ENCODE data around the gene NKAIN2. TPM values are rescaled to one million over a fixed set of nuclear protein-coding genes. Genes with fewer than 3 reads are reported as not detected.
"Not testable (repeated sequence)": the region's sequence is repeated elsewhere in the genome, so short reads cannot be mapped to it uniquely, and the experiment has no call there.

NKAIN2 gene
- total RNA-seq, 2 experiments from 2014 or later: not detected

GRCh38 chr6:124535746-124536145 lies 732.1 kb downstream of the NKAIN2 start:
- CTCF ChIA-PET: no interaction called here
- no peaks in the 10 kb centered on the region for H3K4me1 Mint-ChIP-seq
- H3K4me3 Mint-ChIP-seq: no peak overlapping the region
- ATAC-seq (no peak), DNase-seq (no peak)
- no peaks in the 10 kb centered on the region for H3K36me3 Mint-ChIP-seq
- H3K27ac Mint-ChIP-seq: no peak overlapping the region
- H3K27me3 Mint-ChIP-seq: no peaks in the 10 kb centered on the region
- H3K9me3 Mint-ChIP-seq (ENCODE audit: low read depth): no peaks in the 10 kb centered on the region

GRCh38 chr6:124536157-124536841 lies 732.6 kb downstream of the NKAIN2 start:
- H3K4me3 Mint-ChIP-seq: no peak overlapping the region

DNA sequence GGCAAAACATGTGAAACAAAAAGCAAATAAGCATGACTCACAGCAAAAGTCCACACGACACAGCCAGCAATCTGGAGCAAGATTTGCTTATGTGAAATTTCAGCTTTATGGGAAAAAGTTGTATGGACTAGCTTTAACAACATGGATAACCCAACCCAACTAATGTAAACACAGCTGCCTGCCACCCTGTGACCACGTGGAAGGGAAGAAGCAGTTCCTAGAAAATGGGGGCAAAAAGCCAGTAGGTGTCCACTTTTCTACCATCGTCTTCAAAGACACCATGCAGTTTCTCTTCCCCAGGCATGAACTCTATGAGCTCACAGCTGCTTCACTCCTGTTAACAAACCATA lies 733.2 kb downstream of the NKAIN2 start:
- ATAC-seq (no peak), DNase-seq (no peak)
- Mint-ChIP-seq H3K9me3 (ENCODE audit: low read depth) (no peaks in the 10 kb centered on the region), H3K4me3 (no peak overlapping the region), H3K4me1 (no peaks in the 10 kb centered on the region), H3K27me3 (no peaks in the 10 kb centered on the region), H3K27ac (no peak overlapping the region), H3K36me3 (no peaks in the 10 kb centered on the region)
- CTCF ChIA-PET: no interaction called here

More at GRCh38 chr6:124536157-124536841, 732.6 kb downstream of the NKAIN2 start:
- Mint-ChIP-seq H3K27me3 (no peaks in the 10 kb centered on the region), H3K9me3 (ENCODE audit: low read depth) (no peaks in the 10 kb centered on the region), H3K36me3 (no peaks in the 10 kb centered on the region), H3K27ac (no peak overlapping the region), H3K4me1 (no peaks in the 10 kb centered on the region)
- ATAC-seq (no peak), DNase-seq (no peak)
- CTCF ChIA-PET: no interaction called here

DNA sequence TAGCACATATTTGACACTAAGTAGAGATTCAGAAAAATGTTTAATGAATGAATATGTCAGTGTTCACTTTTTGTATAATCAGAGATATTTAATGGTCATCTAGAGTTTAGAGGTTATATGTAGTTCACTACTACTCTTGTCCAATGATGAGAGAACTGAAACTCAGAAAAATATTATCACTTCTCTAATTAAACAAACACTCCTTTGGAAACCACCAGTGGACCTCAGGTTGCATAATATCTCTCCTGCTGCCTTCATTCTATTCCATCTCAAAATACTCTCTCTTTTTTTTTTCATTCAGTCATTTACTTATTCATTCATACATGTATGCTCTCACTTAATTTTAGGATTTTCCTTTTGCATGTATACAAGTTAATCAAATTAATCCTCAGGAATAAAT lies 735.4 kb downstream of the NKAIN2 start:
- no peaks in the 10 kb centered on the region for H3K9me3 Mint-ChIP-seq (ENCODE audit: low read depth)
- no peaks in the 10 kb centered on the region for H3K4me1 Mint-ChIP-seq
- no peaks in the 10 kb centered on the region for H3K27me3 Mint-ChIP-seq
- no peak overlapping the region for H3K27ac Mint-ChIP-seq
- no peak for ATAC-seq
- no peak overlapping the region for H3K4me3 Mint-ChIP-seq
- CTCF ChIA-PET: no interaction called here
- no peak for DNase-seq
- H3K36me3 Mint-ChIP-seq: no peaks in the 10 kb centered on the region

GRCh38 chr6:124541573-124541972 lies 737.9 kb downstream of the NKAIN2 start:
- no peak overlapping the region for H3K4me3 Mint-ChIP-seq
- DNase-seq (no peak), ATAC-seq (no peak)
- H3K27ac Mint-ChIP-seq: no peak overlapping the region
- H3K4me1 Mint-ChIP-seq: no peaks in the 10 kb centered on the region
- H3K36me3 Mint-ChIP-seq: no peaks in the 10 kb centered on the region
- H3K9me3 Mint-ChIP-seq (ENCODE audit: low read depth): no peaks in the 10 kb centered on the region
- CTCF ChIA-PET: no interaction called here
- no peaks in the 10 kb centered on the region for H3K27me3 Mint-ChIP-seq

DNA sequence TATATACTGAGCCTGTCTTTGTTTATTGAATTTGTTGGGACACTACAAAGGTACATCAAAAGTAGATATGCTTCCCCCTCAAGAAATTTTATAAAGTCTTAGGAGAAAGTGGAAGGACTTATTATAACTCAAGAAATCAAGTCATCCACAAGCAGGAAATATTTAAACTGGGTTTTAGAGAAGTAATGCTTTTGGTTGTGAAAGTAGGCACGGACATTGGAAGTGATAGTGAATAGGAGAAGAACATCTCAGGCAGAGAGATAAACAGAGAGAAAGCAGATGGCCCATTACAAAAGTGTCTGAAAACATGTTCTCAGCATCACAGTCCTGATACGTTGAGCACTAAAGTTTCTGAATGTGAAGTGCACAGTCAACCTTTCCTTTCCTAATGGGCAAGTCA lies 742.9 kb downstream of the NKAIN2 start:
- Mint-ChIP-seq H3K36me3 (no peaks in the 10 kb centered on the region), H3K27me3 (no peaks in the 10 kb centered on the region), H3K4me1 (no peaks in the 10 kb centered on the region), H3K9me3 (ENCODE audit: low read depth) (peaks cover 5% of the 10 kb centered on the region), H3K4me3 (no peak overlapping the region), H3K27ac (no peak overlapping the region)
- DNase-seq (no peak), ATAC-seq (no peak)
- CTCF ChIA-PET: no interaction called here

DNA sequence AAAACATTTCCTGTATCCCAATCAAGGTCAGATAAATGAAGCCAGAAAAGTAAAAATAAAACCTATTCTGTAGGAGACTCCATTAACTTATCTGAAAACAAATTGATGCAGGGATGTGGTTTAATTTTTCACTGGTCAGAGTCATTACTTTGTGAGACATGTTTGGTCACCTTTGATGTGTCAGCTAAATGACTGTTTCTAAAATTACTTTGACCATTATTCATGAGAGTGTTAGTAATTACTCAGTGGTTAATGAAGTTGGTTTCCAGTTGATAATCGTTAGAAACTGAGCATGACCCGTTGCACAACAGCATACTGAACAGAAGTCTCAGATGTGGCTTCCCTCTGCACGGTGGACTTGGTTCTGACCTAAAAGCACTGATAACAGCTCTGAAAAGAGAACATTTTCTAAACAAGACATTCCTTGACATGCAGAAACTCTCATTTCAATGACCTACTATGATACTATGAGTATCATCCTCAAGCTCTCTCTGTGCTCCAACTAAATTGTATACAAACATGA lies 748.1 kb downstream of the NKAIN2 start:
- no peak overlapping the region for H3K27ac Mint-ChIP-seq
- no peaks in the 10 kb centered on the region for H3K27me3 Mint-ChIP-seq
- DNase-seq: no peak
- H3K4me1 Mint-ChIP-seq: no peaks in the 10 kb centered on the region
- CTCF ChIA-PET: no interaction called here
- ATAC-seq: no peak
- H3K4me3 Mint-ChIP-seq: no peak overlapping the region
- H3K36me3 Mint-ChIP-seq: no peaks in the 10 kb centered on the region
- H3K9me3 Mint-ChIP-seq (ENCODE audit: low read depth): peaks cover 5% of the 10 kb centered on the region

DNA sequence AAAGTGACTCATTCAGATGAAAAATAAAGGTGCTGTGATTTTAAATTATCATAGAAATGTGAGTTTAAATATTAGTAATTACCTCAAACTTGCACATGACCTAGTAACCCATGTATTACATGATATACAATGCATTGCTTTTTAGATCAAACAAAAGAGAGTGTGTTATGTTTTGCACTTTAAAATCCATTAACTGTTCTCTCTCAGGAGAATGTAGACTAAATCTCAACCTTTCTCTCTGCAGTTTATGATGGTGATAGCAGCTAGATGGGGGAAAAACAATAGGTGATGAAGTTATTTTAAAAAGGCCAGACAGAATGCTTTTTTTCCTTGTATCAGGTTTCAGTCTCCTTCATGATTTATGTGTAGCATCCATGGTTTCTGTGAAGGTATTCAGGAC lies 754.2 kb downstream of the NKAIN2 start:
- H3K27me3 Mint-ChIP-seq: no peaks in the 10 kb centered on the region
- H3K4me1 Mint-ChIP-seq: no peaks in the 10 kb centered on the region
- no peaks in the 10 kb centered on the region for H3K9me3 Mint-ChIP-seq (ENCODE audit: low read depth)
- H3K36me3 Mint-ChIP-seq: no peaks in the 10 kb centered on the region
- ATAC-seq: no peak
- H3K27ac Mint-ChIP-seq: no peak overlapping the region
- CTCF ChIA-PET: no interaction called here
- DNase-seq: no peak
- no peak overlapping the region for H3K4me3 Mint-ChIP-seq

- ATAC-seq; H3K4me1 Mint-ChIP-seq; H3K27me3 Mint-ChIP-seq; DNase-seq; CTCF ChIA-PET; H3K27ac Mint-ChIP-seq; H3K4me3 Mint-ChIP-seq; H3K9me3 Mint-ChIP-seq (ENCODE audit: low read depth); H3K36me3 Mint-ChIP-seq: not testable (repeated sequence)
Observed at GRCh38 chr6:124560078-124560477, 756.4 kb downstream of the NKAIN2 start.

DNA sequence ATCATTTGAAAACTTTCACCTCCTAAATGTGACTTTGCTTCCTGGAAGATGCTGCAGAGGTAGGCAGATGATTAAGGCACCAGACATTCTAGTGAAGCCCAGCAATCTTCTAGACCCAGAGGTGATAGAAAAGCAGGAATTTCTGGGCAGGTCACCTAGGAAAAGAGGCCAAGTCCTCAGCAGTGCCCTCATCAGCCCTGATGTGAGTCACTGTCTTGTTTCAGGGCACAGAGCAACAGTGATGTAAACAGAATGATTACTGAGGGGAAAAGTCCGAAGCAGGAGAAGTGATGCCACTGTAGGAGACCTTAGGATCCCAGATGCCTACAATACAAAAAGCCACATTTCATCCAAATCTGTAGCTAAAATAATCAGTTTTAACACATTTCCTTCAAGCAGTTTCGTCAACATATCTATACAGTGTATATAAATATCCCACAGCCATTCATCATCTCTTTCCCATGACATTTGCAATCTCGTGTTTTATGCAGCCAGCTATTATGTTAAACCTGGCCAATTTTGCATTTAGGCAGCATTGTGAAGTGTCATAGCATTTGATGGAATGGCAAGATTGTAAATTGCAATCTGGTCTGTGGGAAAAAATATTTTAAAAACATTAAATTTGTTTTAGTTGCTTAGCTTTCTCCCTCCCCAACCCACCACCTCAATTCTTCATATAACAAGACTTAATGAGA lies 757.4 kb downstream of the NKAIN2 start:
- Mint-ChIP-seq H3K4me3 (no peak overlapping the region), H3K36me3 (no peaks in the 10 kb centered on the region), H3K4me1 (no peaks in the 10 kb centered on the region), H3K9me3 (ENCODE audit: low read depth) (peaks cover 3% of the 10 kb centered on the region), H3K27ac (no peak overlapping the region), H3K27me3 (no peaks in the 10 kb centered on the region)
- ATAC-seq (no peak), DNase-seq (no peak)
- CTCF ChIA-PET: no interaction called here

GRCh38 chr6:124561635-124562130 lies 758.0 kb downstream of the NKAIN2 start:
- no peak overlapping the region for H3K4me3 Mint-ChIP-seq
- ATAC-seq: no peak
- H3K9me3 Mint-ChIP-seq (ENCODE audit: low read depth): peaks cover 3% of the 10 kb centered on the region
- H3K27me3 Mint-ChIP-seq: no peaks in the 10 kb centered on the region
- H3K27ac Mint-ChIP-seq: no peak overlapping the region
- H3K4me1 Mint-ChIP-seq: no peaks in the 10 kb centered on the region
- DNase-seq: no peak
- no peaks in the 10 kb centered on the region for H3K36me3 Mint-ChIP-seq
- CTCF ChIA-PET: no interaction called here

GRCh38 chr6:124564125-124564524 lies 760.5 kb downstream of the NKAIN2 start:
- H3K27ac Mint-ChIP-seq; CTCF ChIA-PET; H3K9me3 Mint-ChIP-seq (ENCODE audit: low read depth); H3K4me3 Mint-ChIP-seq; H3K36me3 Mint-ChIP-seq; H3K4me1 Mint-ChIP-seq; H3K27me3 Mint-ChIP-seq; DNase-seq; ATAC-seq: not testable (repeated sequence)

GRCh38 chr6:124567401-124567800 lies 763.7 kb downstream of the NKAIN2 start:
- Mint-ChIP-seq H3K27me3 (no peaks in the 10 kb centered on the region), H3K4me1 (no peaks in the 10 kb centered on the region)

DNA sequence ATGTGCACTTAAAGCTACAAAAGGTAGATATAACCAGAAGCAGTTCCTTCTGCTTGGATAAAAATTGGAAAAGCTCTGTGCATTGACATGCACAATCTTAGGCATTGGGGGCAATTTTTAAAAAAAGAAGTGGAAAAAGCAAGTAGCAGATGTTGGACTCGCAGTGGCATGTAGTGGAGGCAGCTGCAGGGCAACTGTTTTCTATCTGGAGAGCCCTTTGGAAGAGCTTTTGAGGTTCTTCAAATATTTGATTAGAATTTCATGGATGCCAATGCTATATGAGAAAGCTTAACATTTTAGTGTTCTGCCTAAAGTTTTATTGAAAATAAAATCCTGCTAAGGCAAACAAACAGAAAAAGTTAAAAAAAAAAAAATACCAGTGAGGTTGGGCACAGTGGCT lies 770.3 kb downstream of the NKAIN2 start:
- CTCF ChIA-PET: no interaction called here
- Mint-ChIP-seq H3K36me3 (no peaks in the 10 kb centered on the region), H3K4me3 (no peak overlapping the region), H3K27ac (no peak overlapping the region), H3K27me3 (no peaks in the 10 kb centered on the region), H3K4me1 (no peaks in the 10 kb centered on the region), H3K9me3 (ENCODE audit: low read depth) (peaks cover 5% of the 10 kb centered on the region)
- DNase-seq: no peak
- no peak for ATAC-seq

More at GRCh38 chr6:124567401-124567800, 763.7 kb downstream of the NKAIN2 start:
- no peaks in the 10 kb centered on the region for H3K36me3 Mint-ChIP-seq
- H3K4me3 Mint-ChIP-seq: no peak overlapping the region
- ATAC-seq (no peak), DNase-seq (no peak)
- no peak overlapping the region for H3K27ac Mint-ChIP-seq
- H3K9me3 Mint-ChIP-seq (ENCODE audit: low read depth): peaks cover 5% of the 10 kb centered on the region
- CTCF ChIA-PET: no interaction called here
